Neural progenitor cell (in vitro differentiated cells): Measurements from ENCODE around the gene CD151.

Experiments used
- EZH2 ChIP-seq: fragments of 200-600 bp; sonication (generic); IDR thresholded peaks from 2 replicates; pipeline ENCODE4 v1.6.1; 2017; ENCODE audit warnings: antibody characterized with exemption, mild to moderate bottlenecking, moderate library complexity
- TF ChIP-seq, protein P1 (sequence below): fragments of 200-600 bp; sonication (generic); IDR thresholded peaks from 2 replicates; pipeline ENCODE4 v1.5.1; 2017; ENCODE audit warnings: antibody characterized with exemption, mild to moderate bottlenecking

DNA sequence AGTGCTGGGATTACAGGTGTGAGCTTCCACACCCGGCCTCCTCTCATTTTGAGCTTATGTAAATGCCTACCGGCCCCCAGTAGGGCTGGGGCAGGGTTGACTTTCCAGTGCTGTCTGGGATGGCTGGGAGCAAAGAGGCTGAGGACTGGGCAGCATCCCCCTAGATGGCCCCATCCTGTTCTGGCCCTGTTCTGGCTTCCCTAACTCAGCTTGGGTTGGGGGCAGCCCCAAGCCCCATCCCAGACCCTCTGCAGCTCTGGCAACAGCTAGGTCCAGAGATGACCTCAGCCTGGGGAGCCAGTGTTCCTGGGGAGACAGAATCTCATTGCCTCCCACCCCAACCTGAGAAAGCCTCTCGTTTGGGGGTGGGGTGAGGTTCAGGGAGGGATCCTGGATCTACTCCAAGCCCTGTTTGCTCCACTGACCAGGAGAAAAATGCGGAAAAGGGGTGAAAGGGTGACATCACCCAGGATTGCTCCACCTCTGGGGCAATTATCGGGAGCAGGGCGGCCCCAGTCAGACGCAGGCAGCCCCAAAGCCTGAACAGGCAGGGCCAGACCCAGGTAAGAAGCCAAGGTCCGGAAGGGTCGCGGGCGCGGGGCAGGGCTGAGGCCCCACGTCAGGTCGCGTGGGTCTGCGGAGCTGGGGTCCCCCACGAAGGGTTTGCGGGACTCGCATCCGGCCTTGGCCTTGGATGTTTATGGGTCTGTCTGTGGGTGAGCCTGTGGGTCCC lies 14.2 kb upstream of the CD151 start, which contains the start of gene PNPLA2:
- TF ChIP-seq, protein P1, sequence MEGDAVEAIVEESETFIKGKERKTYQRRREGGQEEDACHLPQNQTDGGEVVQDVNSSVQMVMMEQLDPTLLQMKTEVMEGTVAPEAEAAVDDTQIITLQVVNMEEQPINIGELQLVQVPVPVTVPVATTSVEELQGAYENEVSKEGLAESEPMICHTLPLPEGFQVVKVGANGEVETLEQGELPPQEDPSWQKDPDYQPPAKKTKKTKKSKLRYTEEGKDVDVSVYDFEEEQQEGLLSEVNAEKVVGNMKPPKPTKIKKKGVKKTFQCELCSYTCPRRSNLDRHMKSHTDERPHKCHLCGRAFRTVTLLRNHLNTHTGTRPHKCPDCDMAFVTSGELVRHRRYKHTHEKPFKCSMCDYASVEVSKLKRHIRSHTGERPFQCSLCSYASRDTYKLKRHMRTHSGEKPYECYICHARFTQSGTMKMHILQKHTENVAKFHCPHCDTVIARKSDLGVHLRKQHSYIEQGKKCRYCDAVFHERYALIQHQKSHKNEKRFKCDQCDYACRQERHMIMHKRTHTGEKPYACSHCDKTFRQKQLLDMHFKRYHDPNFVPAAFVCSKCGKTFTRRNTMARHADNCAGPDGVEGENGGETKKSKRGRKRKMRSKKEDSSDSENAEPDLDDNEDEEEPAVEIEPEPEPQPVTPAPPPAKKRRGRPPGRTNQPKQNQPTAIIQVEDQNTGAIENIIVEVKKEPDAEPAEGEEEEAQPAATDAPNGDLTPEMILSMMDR = no peak
- TF ChIP-seq EZH2 = no peak
